Liver (tissue), 9 donors: ENCODE data around the gene KIAA0825. TPM values are rescaled to one million over a fixed set of nuclear protein-coding genes. Genes with fewer than 3 reads are reported as not detected.

ENCODE experiments used
- DNase-seq: peaks from one replicate; pipeline ENCODE4 v3.0.0-alpha.2; 2017; ENCODE audit warnings: low spot score
- H3K27ac ChIP-seq, 2 donors: one replicate each; pipeline ENCODE4 v1.7.0; 2013; ENCODE audit warnings: inconsistent platforms in 2 of 2, low read length in 2 of 2, control low read depth in 1 of 2, low read depth in 1 of 2, mild to moderate bottlenecking in 1 of 2
- H3K27me3 ChIP-seq, 4 donors: one replicate each; pipeline versions ENCODE4 v1.6.1 to v1.7.0; 2013; ENCODE audit warnings: low read length in 3 of 4, inconsistent platforms in 1 of 4, mild to moderate bottlenecking in 1 of 4, moderate library complexity in 1 of 4; ENCODE audit not compliant: control insufficient read depth in 4 of 4, insufficient read depth in 4 of 4
- H3K36me3 ChIP-seq, 4 donors: one replicate each; pipeline versions ENCODE4 v1.6.1 to v1.7.0; 2013; ENCODE audit warnings: low read length in 3 of 4, mild to moderate bottlenecking in 3 of 4, low read depth in 1 of 4, moderate library complexity in 1 of 4; ENCODE audit not compliant: control insufficient read depth in 4 of 4, insufficient read depth in 3 of 4
- H3K4me1 ChIP-seq, 4 donors: one replicate each; pipeline versions ENCODE4 v1.6.1 to v1.7.0; 2013; ENCODE audit warnings: low read length in 3 of 4, mild to moderate bottlenecking in 3 of 4, moderate library complexity in 1 of 4; ENCODE audit not compliant: control insufficient read depth in 4 of 4, insufficient read depth in 4 of 4
- H3K4me3 ChIP-seq, 3 donors: one replicate each; pipeline versions ENCODE4 v1.6.1 to v1.7.0; 2013; ENCODE audit warnings: low read length in 3 of 3, control low read depth in 1 of 3, low read depth in 1 of 3, mild to moderate bottlenecking in 1 of 3
- H3K9ac ChIP-seq, 2 donors: one replicate each; pipeline ENCODE4 v1.7.0; 2013; ENCODE audit warnings: low read length in 2 of 2, mild to moderate bottlenecking in 2 of 2, moderate library complexity in 2 of 2, control low read depth in 1 of 2, low read depth in 1 of 2
- H3K9me3 ChIP-seq, 4 donors: one replicate each; pipeline versions ENCODE4 v1.6.1 to v1.7.0; 2013; ENCODE audit warnings: low read length in 3 of 4; ENCODE audit not compliant: control insufficient read depth in 4 of 4
- EGR1 ChIP-seq, 2 donors: IDR thresholded peaks; 2 replicates each; pipeline ENCODE4 v1.6.1; 2016 to 2018; ENCODE audit warnings: antibody characterized with exemption in 2 of 2, low read depth in 2 of 2
- HNF4A ChIP-seq, 2 donors: conservative IDR thresholded peaks; 2 replicates each; pipeline ENCODE4 v1.6.1; 2016; ENCODE audit warnings: antibody characterized with exemption in 2 of 2, mild to moderate bottlenecking in 2 of 2
- HNF4G ChIP-seq: IDR thresholded peaks from 2 replicates; pipeline ENCODE4 v1.6.1; 2016; ENCODE audit warnings: antibody characterized with exemption
- JUND ChIP-seq, 2 donors: IDR thresholded peaks; 2 replicates each; pipeline ENCODE4 v1.6.1; 2016; ENCODE audit warnings: antibody characterized with exemption in 2 of 2
- NR2F2 ChIP-seq: IDR thresholded peaks from 2 replicates; pipeline ENCODE4 v1.6.1; 2016; ENCODE audit warnings: antibody characterized with exemption
- RAD21 ChIP-seq, 2 donors: IDR thresholded peaks; 2 replicates each; pipeline ENCODE4 v1.6.1; 2016; ENCODE audit warnings: antibody characterized with exemption in 2 of 2, mild to moderate bottlenecking in 2 of 2
- RXRA ChIP-seq, 2 donors: IDR thresholded peaks; 2 replicates each; pipeline ENCODE4 v1.6.1; 2017 to 2018; ENCODE audit warnings: antibody characterized with exemption in 2 of 2, mild to moderate bottlenecking in 1 of 2
- SP1 ChIP-seq: IDR thresholded peaks from 2 replicates; pipeline ENCODE4 v1.6.1; 2018; ENCODE audit warnings: antibody characterized with exemption, mild to moderate bottlenecking
- TAF1 ChIP-seq: conservative IDR thresholded peaks from 2 replicates; pipeline ENCODE4 v1.6.1; 2016; ENCODE audit warnings: antibody characterized with exemption, mild to moderate bottlenecking
- YY1 ChIP-seq: IDR thresholded peaks from 2 replicates; pipeline ENCODE4 v1.6.1; 2016; ENCODE audit warnings: antibody characterized with exemption, mild to moderate bottlenecking
- WGBS: extraction: QIAGEN DNeasy Blood & Tissue Kit; methylation state at CpG from one replicate; pipeline ENCODE4 v1.1.7; 2013; 5-methylcytosine and 5-hydroxymethylcytosine counted together
- polyA plus RNA-seq, 2 donors: library from polyadenylated mRNA; stranded (reverse) in 1 of 2; unstranded in 1 of 2; fragments of 200-250 nt in 1 of 2; fragments of >200 nt in 1 of 2; fragmentation: Nextera tagmentation in 1 of 2; extraction: Ambion mirVana in 1 of 2; gene quantifications; one replicate each; pipeline versions ENCODE4 v1.2.1 to v1.2.3, GENCODE V29; 2013 to 2015
- total RNA-seq, 2 donors: library from RNA; depleted of rRNA; stranded (reverse); fragments of >200 nt; gene quantifications; one replicate each; pipeline ENCODE4 v1.2.3, GENCODE V29; 2014
- TF ChIP-seq, protein P1 (sequence below): fragments of 150-350 bp; IDR thresholded peaks from 2 replicates; pipeline ENCODE4 v1.5.1; 2017; ENCODE audit warnings: improper control_type of control experiment, low read depth, low read length; ENCODE audit not compliant: missing input control
- TF ChIP-seq, protein P2 (sequence below): IDR thresholded peaks from 2 replicates; pipeline ENCODE4 v1.6.1; 2016; ENCODE audit warnings: antibody characterized with exemption
- TF ChIP-seq, protein P3 (sequence below): IDR thresholded peaks from 2 replicates; pipeline ENCODE4 v1.6.1; 2016; ENCODE audit warnings: antibody characterized with exemption
- TF ChIP-seq, protein P4 (sequence below): IDR thresholded peaks from 2 replicates; pipeline ENCODE4 v1.6.1; 2016; ENCODE audit warnings: antibody characterized with exemption, mild to moderate bottlenecking
- donor health status: healthy.
- donor health status: healthy.
- donor health status: healthy.
- donor health status: healthy.
- donor health status: healthy.

Gene KIAA0825
- total and polyA plus RNA-seq, 4 donors, result 0.25 to 3.2 (median 1.2) TPM

DNA sequence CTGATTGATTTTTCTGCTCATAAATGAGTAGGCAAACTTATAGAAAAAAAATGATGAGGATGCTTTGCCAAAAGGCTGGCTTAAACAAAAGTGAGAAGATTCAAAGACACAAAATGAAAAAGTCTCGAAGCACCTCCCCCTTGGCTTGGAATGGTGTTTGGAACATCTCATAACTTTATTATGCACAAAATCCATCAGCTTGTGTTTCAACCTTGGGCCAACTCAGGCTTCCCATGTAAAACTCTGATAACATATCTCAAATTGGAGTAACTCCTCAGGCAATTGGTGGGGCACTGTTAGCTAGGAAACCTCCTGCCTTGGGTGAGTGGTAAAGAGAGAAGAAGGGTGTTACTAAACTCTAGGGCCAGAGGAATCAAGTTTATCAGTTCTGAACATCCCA lies 176.3 kb downstream of the KIAA0825 start (continued):
- TF ChIP-seq, protein P1, sequence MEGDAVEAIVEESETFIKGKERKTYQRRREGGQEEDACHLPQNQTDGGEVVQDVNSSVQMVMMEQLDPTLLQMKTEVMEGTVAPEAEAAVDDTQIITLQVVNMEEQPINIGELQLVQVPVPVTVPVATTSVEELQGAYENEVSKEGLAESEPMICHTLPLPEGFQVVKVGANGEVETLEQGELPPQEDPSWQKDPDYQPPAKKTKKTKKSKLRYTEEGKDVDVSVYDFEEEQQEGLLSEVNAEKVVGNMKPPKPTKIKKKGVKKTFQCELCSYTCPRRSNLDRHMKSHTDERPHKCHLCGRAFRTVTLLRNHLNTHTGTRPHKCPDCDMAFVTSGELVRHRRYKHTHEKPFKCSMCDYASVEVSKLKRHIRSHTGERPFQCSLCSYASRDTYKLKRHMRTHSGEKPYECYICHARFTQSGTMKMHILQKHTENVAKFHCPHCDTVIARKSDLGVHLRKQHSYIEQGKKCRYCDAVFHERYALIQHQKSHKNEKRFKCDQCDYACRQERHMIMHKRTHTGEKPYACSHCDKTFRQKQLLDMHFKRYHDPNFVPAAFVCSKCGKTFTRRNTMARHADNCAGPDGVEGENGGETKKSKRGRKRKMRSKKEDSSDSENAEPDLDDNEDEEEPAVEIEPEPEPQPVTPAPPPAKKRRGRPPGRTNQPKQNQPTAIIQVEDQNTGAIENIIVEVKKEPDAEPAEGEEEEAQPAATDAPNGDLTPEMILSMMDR, result no peak
- TF ChIP-seq SP1 (no peak), HNF4A (conservative IDR thresholded peaks at IDR 0.05) (no peak), RAD21 (IDR thresholded peaks at IDR 0.05) (no peak), JUND (IDR thresholded peaks at IDR 0.05) (no peak)
- TF ChIP-seq, protein P2, sequence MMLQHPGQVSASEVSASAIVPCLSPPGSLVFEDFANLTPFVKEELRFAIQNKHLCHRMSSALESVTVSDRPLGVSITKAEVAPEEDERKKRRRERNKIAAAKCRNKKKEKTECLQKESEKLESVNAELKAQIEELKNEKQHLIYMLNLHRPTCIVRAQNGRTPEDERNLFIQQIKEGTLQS, result no peak

DNA sequence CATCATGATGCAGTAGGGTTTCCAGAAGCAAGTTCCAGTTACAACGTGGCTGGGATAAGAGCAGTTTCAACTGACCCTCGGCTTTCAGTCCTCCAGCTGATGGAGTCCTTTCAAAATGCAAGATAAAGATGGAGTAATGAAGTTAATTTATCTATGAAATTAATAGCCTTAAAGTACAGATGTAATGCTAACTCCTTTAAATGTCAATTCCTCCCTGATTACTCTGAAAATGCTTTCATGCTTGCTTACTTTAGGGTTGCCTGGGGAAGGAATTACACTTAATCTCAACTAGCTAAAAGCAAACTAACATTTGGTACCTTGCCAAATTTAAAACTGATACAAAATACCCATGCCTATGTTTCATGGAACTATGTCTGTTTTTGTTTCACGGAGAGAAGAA lies 178.4 kb downstream of the KIAA0825 start:
- H3K27ac ChIP-seq, result no peak overlapping the region
- TF ChIP-seq HNF4A (conservative IDR thresholded peaks at IDR 0.05) (no peak), SP1 (no peak), JUND (IDR thresholded peaks at IDR 0.05) (no peak), RAD21 (IDR thresholded peaks at IDR 0.05) (no peak), EGR1 (IDR thresholded peaks at IDR 0.05; ENCODE audit: low read depth in 2 of 2) (no peak), RXRA (IDR thresholded peaks at IDR 0.05) (no peak), YY1 (no peak), HNF4G (no peak), TAF1 (no peak), NR2F2 (no peak)
- TF ChIP-seq, protein P3, sequence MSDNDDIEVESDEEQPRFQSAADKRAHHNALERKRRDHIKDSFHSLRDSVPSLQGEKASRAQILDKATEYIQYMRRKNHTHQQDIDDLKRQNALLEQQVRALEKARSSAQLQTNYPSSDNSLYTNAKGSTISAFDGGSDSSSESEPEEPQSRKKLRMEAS, result no peak
- TF ChIP-seq, protein P1, result no peak
- TF ChIP-seq, protein P4, sequence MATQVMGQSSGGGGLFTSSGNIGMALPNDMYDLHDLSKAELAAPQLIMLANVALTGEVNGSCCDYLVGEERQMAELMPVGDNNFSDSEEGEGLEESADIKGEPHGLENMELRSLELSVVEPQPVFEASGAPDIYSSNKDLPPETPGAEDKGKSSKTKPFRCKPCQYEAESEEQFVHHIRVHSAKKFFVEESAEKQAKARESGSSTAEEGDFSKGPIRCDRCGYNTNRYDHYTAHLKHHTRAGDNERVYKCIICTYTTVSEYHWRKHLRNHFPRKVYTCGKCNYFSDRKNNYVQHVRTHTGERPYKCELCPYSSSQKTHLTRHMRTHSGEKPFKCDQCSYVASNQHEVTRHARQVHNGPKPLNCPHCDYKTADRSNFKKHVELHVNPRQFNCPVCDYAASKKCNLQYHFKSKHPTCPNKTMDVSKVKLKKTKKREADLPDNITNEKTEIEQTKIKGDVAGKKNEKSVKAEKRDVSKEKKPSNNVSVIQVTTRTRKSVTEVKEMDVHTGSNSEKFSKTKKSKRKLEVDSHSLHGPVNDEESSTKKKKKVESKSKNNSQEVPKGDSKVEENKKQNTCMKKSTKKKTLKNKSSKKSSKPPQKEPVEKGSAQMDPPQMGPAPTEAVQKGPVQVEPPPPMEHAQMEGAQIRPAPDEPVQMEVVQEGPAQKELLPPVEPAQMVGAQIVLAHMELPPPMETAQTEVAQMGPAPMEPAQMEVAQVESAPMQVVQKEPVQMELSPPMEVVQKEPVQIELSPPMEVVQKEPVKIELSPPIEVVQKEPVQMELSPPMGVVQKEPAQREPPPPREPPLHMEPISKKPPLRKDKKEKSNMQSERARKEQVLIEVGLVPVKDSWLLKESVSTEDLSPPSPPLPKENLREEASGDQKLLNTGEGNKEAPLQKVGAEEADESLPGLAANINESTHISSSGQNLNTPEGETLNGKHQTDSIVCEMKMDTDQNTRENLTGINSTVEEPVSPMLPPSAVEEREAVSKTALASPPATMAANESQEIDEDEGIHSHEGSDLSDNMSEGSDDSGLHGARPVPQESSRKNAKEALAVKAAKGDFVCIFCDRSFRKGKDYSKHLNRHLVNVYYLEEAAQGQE, result no peak
- TF ChIP-seq, protein P2, result no peak
- DNase-seq, result no peak
- no peaks in the 10 kb centered on the region for H3K4me1 ChIP-seq
- no peak overlapping the region for H3K4me3 ChIP-seq
- peaks cover 0 to 2% (median 0%) of the 10 kb centered on the region in 4 donors for H3K36me3 ChIP-seq
- no peaks in the 10 kb centered on the region for H3K9me3 ChIP-seq
- no peak overlapping the region for H3K9ac ChIP-seq
- 79% methylated on average over 3 of the region's 3 CpGs for WGBS
- no peaks in the 10 kb centered on the region for H3K27me3 ChIP-seq
